Lung microvascular endothelial cell (primary cell): ENCODE measurements around the gene OR6C1. TPM values are rescaled to one million over a fixed set of nuclear protein-coding genes. Genes with fewer than 3 reads are reported as not detected.
"Not testable (repeated sequence)": the region's sequence is repeated elsewhere in the genome, so short reads cannot be mapped to it uniquely, and the experiment has no call there.

Source experiments
- DNase-seq, 2 donors: peaks; one replicate each; pipeline versions ENCODE4 v3.0.0 to v3.0.0-alpha.2; 2010; ENCODE audit warnings: low read depth in 2 of 2
- total RNA-seq: library from RNA; depleted of rRNA; stranded (reverse); fragments of >200 nt; gene quantifications from 2 replicates; pipeline ENCODE4 v1.2.1, GENCODE V29; 2014

Gene OR6C1
- not detected in 2 replicates for total RNA-seq

DNA sequence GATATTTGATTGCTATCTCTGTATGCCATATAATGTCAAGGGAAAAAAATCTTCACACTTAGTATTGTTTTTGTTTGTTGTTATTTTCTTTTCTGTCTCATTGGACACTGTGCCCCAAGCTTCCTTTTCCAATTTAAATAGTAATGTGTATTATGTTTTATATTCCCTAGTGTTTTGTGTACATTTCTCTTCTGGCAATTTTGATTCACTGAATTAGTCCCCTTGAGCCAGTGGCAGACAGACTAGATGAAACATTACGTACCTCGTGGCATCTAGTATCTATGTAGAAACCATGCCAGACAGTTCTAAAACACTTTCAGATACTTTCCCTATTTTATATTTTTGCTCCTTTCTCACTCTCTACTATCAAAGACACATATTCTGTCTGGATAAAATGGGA lies at the start of gene OR6C1:
Gene OR6C1, plus strand, starts transcription at position 301 of the 400 bp plus-strand sequence. CDS start 6,257 bp downstream, outside the sequence.
- DNase-seq = no peak

- DNase-seq = no peak
These were observed 33.2 kb upstream of the OR6C1 start for GRCh38 chr12:55280991-55281390.

DNA sequence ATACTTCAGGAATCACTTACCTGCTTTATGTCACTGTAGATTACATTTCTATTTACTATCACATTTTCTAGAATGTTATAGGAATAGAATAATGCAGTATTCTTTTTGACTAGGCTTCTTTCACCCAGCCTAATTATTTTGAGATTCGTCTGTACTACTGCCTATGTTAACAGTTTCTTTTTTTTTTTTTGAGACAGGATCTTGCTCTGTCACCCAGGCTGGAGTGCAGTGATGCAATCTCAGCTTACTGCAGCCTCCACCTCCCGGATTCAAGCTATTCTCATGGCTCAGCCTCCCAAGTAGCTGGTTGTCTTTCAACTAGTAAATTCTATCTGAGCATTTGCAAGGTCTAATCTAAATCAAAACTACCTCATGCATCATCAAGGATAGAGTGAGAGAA lies 24.1 kb upstream of the OR6C1 start:
- no peak for DNase-seq

DNA sequence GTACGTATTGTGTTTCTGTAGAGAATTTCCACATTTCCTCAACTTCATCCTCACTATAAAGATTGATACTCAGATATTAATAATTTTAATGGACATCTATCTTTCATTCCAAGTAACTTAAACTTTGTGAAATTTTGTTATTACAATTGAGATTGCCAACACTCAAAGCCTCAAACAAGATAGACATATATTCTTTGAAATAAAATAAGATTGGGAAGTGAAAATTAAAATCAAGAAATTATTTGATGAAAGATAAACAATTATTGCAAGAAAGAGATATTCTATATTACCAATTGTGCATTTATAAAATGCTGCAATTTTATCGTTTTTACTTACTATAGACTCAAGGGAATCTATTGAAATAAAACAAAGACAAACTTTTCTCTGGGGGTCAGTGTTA lies 17.7 kb upstream of the OR6C1 start, which contains the start of gene OR6C6:
Gene OR6C6, minus strand, starts transcription at position 101 of the 400 bp plus-strand sequence. CDS start 1,337 bp downstream, outside the sequence.
- no peak for DNase-seq

- DNase-seq = no peak
These were observed 6.1 kb downstream of the OR6C1 start for GRCh38 chr12:55320201-55320600.

GRCh38 chr12:55325801-55326200 lies 11.7 kb downstream of the OR6C1 start:
- not testable (repeated sequence) for DNase-seq

GRCh38 chr12:55330446-55330845 lies 16.3 kb downstream of the OR6C1 start, which contains the start of gene OR6C3:
OR6C3 (plus strand) TSS chr12:55330746; CDS start chr12:55331701, 955 bp downstream.
- DNase-seq = no peak

DNA sequence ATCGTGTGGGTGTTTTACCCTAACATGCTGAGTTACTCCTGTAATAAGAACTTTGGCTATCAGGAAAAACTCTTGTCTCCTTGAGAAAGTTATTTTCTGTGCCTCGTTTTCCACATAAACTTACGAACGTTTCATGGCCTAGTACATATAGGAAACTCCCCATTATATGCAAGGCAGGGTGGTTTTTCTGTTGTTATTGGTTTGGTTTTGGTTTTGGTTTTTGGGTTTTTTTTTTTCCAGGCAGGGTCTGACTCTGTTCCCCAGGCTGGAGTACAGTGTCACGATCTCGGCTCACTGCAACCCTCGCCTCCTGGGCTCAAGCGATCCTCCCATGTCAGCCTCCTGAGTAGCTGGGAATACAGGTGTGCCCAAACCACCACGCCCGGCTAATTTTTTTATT lies 21.9 kb downstream of the OR6C1 start:
- DNase-seq = no peak

- DNase-seq = not testable (repeated sequence)
These were observed 41.2 kb downstream of the OR6C1 start for GRCh38 chr12:55355338-55355737.

- DNase-seq = no peak
These were observed 48.5 kb downstream of the OR6C1 start, which contains the start of gene OR6C75 for GRCh38 chr12:55362675-55363074. OR6C75 (plus strand) TSS chr12:55362975; CDS start chr12:55365111, 2,136 bp downstream.

DNA sequence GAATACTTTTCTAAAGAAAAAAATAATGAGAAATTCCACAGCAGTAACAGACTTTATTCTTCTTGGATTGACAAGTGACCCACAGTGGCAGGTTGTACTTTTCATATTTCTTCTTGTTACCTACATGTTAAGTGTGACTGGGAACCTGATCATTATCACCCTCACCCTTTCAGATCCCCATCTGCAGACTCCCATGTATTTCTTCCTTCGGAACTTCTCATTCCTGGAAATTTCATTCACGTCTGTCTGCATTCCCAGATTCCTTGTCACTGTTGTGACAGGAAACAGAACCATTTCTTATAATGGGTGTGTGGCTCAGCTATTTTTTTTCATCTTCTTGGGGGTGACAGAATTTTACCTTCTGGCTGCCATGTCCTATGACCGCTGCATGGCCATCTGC lies 50.9 kb downstream of the OR6C1 start:
- DNase-seq = no peak

Other genes with a start within 250 kb of the OR6C1 start
- gene OR9K2, start 187.9 kb upstream of the OR6C1 start, total RNA-seq = not detected in 2 replicates
- not detected in 2 replicates for gene OR10A7, start 93.3 kb upstream of the OR6C1 start, total RNA-seq
- gene OR6C74, start 69.7 kb upstream of the OR6C1 start, total RNA-seq = not detected in 2 replicates
- not detected in 2 replicates for gene OR6C6, start 17.8 kb upstream of the OR6C1 start, total RNA-seq
- not detected in 2 replicates for gene OR6C3, start 16.4 kb downstream of the OR6C1 start, total RNA-seq
- not detected in 2 replicates for gene OR6C75, start 48.6 kb downstream of the OR6C1 start, total RNA-seq
- not detected in 2 replicates for gene OR6C65, start 86.2 kb downstream of the OR6C1 start, total RNA-seq
- not detected in 2 replicates for gene OR6C76, start 111.9 kb downstream of the OR6C1 start, total RNA-seq
- gene OR6C2, start 129.7 kb downstream of the OR6C1 start, total RNA-seq = not detected in 2 replicates
- not detected in 2 replicates for gene OR6C70, start 155.8 kb downstream of the OR6C1 start, total RNA-seq
- not detected in 2 replicates for gene OR6C68, start 178.0 kb downstream of the OR6C1 start, total RNA-seq
- not detected in 2 replicates for gene OR6C4, start 235.3 kb downstream of the OR6C1 start, total RNA-seq